HepG2 (cell line): ENCODE results near the gene ITGAE. TPM values are rescaled to one million over a fixed set of nuclear protein-coding genes. Genes with fewer than 3 reads are reported as not detected.
A peak's percentile ranks its signal among the peaks of the same experiment; 100 is the strongest.

Experiments
- CENPX ChIP-seq: sonication (generic); formaldehyde crosslinking; IDR thresholded peaks from 2 replicates; pipeline ENCODE4 v1.9.0; 2021; ENCODE audit warnings: mild to moderate bottlenecking, missing genetic modification reagents, moderate library complexity
- DPF2 ChIP-seq: sonication (generic); formaldehyde crosslinking; IDR thresholded peaks from 2 replicates; pipeline ENCODE4 v1.4.0; 2020; ENCODE audit warnings: mild to moderate bottlenecking, low read depth, missing genetic modification reagents, borderline replicate concordance
- ESRRA ChIP-seq: sonication (generic); formaldehyde crosslinking; IDR thresholded peaks from 2 replicates; pipeline ENCODE4 v1.5.1; 2020; ENCODE audit warnings: mild to moderate bottlenecking, low read depth, missing genetic modification reagents
- MBD4 ChIP-seq: IDR thresholded peaks from 2 replicates; pipeline ENCODE4 v1.6.1; 2012; ENCODE audit warnings: low read length, inconsistent platforms, borderline replicate concordance
- MLXIP ChIP-seq: sonication (generic); formaldehyde crosslinking; IDR thresholded peaks from 2 replicates; pipeline ENCODE4 v1.9.0; 2021; ENCODE audit warnings: missing genetic modification reagents, borderline replicate concordance
- NFRKB ChIP-seq: fragments of 450-650 bp; IDR thresholded peaks from 2 replicates; pipeline ENCODE4 v1.6.1; 2017
- RFX1 ChIP-seq: fragments of 450-650 bp; IDR thresholded peaks from 2 replicates; pipeline ENCODE4 v1.6.1; 2017
- RNF2 ChIP-seq: fragments of 450-650 bp; conservative IDR thresholded peaks from 2 replicates; pipeline ENCODE4 v1.6.1; 2016; ENCODE audit warnings: low read depth
- XRCC5 ChIP-seq: fragments of 200-400 bp; formaldehyde crosslinking; optimal IDR thresholded peaks from 2 replicates; pipeline ENCODE3; 2017; ENCODE audit warnings: mild to moderate bottlenecking, low read length
- ZBTB7A ChIP-seq: sonication (generic); formaldehyde crosslinking; IDR thresholded peaks from 2 replicates; pipeline ENCODE4 v1.8.0; 2022; ENCODE audit warnings: mild to moderate bottlenecking, missing genetic modification reagents
- ZNF142 ChIP-seq: sonication (generic); formaldehyde crosslinking; IDR thresholded peaks from 2 replicates; pipeline ENCODE4 v1.4.0; 2020; ENCODE audit warnings: missing genetic modification reagents
- ZNF296 ChIP-seq: sonication (generic); formaldehyde crosslinking; conservative IDR thresholded peaks from 2 replicates; pipeline ENCODE4 v1.5.0; 2020; ENCODE audit warnings: mild to moderate bottlenecking, missing genetic modification reagents
- ZNF605 ChIP-seq: sonication (generic); formaldehyde crosslinking; IDR thresholded peaks from 2 replicates; pipeline ENCODE4 v1.8.0; 2022; ENCODE audit warnings: mild to moderate bottlenecking, missing genetic modification reagents
- ZNF652 ChIP-seq: IDR thresholded peaks from 2 replicates; pipeline ENCODE4 v1.6.1; 2016; ENCODE audit warnings: low read depth, borderline replicate concordance
- ZNF724P ChIP-seq: sonication (generic); formaldehyde crosslinking; IDR thresholded peaks from 2 replicates; pipeline ENCODE4 v1.8.0; 2022; ENCODE audit warnings: missing genetic modification reagents, borderline replicate concordance
- ZNF776 ChIP-seq: sonication (generic); formaldehyde crosslinking; IDR thresholded peaks from 2 replicates; pipeline ENCODE4 v1.4.0; 2020; ENCODE audit warnings: mild to moderate bottlenecking, missing genetic modification reagents
- polyA plus RNA-seq, 8 experiments: library from polyadenylated mRNA; depleted of rRNA in 3 of 8; stranded (reverse) in 7 of 8; unstranded in 1 of 8; fragments of >200 nt; fragmentation: Illumina TruSeq in 4 of 8; extraction: Trizol in 4 of 8; gene quantifications; 2 replicates each; pipeline versions ENCODE4 v1.2.1 to v1.2.3, GENCODE V29; 2011 to 2016; ENCODE audit warnings: low read depth in 4 of 8, missing spikeins in 1 of 8, mixed read lengths in 1 of 8; ENCODE audit not compliant: insufficient read depth in 1 of 8
- total RNA-seq, 5 experiments: library from RNA; depleted of rRNA; stranded (reverse); fragments of >200 nt; fragmentation: Illumina TruSeq; extraction: Trizol; gene quantifications; 2 replicates each; pipeline ENCODE4 v1.2.3, GENCODE V29; 2016; ENCODE audit warnings: low read depth in 1 of 5
- TF ChIP-seq, protein P1 (sequence below): IDR thresholded peaks from 2 replicates; pipeline ENCODE4 v1.6.1; 2012; ENCODE audit warnings: low read depth, low read length, improper control_type of control experiment
- TF ChIP-seq, protein P2 (sequence below): sonication (generic); formaldehyde crosslinking; IDR thresholded peaks from 2 replicates; pipeline ENCODE4 v1.5.1; 2020; ENCODE audit warnings: missing genetic modification reagents, mild to moderate bottlenecking, borderline replicate concordance

Gene ITGAE
- total and polyA plus RNA-seq, 2 of the 13 experiments (the other 11 are each of a cell fraction or from before 2014, with no cell fraction given), result 42.3 to 49.0 TPM

GRCh38 chr17:3668279-3669084 lies 132.5 kb downstream of the ITGAE start, which contains the start of the genes EMC6 and TAX1BP3 (continued):
- TF ChIP-seq MLXIP, result peak; percentile 32; the same call in 1 of the 2 replicates
- no peak for TF ChIP-seq NFRKB
- no peak for TF ChIP-seq RFX1
- TF ChIP-seq ZNF296, result no peak
- no peak for TF ChIP-seq DPF2
- TF ChIP-seq ZBTB7A (CRISPR knock-in tag), result no peak
- TF ChIP-seq ZNF142 (CRISPR knock-in tag), result peak; percentile 65; the same call in 1 of the 2 replicates
- TF ChIP-seq ZNF724P (CRISPR knock-in tag), result 0 out of 2 replicates have a peak, but pooled peaks have one; percentile 15
- TF ChIP-seq MBD4, result no peak
- no peak for TF ChIP-seq ESRRA (CRISPR knock-in tag)
- TF ChIP-seq, protein P1, sequence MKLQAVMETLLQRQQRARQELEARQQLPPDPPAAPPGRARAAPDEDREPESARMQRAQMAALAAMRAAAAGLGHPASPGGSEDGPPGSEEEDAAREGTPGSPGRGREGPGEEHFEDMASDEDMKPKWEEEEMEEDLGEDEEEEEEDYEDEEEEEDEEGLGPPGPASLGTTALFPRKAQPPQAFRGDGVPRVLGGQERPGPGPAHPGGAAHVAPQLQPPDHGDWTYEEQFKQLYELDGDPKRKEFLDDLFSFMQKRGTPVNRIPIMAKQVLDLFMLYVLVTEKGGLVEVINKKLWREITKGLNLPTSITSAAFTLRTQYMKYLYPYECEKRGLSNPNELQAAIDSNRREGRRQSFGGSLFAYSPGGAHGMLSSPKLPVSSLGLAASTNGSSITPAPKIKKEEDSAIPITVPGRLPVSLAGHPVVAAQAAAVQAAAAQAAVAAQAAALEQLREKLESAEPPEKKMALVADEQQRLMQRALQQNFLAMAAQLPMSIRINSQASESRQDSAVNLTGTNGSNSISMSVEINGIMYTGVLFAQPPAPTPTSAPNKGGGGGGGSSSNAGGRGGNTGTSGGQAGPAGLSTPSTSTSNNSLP, result no peak
- no peak; the same call in 1 of the 2 replicates for TF ChIP-seq RNF2
- TF ChIP-seq CENPX (CRISPR knock-in tag), result no peak
- TF ChIP-seq ZNF652 (CRISPR knock-in tag), result no peak
- TF ChIP-seq, protein P2, sequence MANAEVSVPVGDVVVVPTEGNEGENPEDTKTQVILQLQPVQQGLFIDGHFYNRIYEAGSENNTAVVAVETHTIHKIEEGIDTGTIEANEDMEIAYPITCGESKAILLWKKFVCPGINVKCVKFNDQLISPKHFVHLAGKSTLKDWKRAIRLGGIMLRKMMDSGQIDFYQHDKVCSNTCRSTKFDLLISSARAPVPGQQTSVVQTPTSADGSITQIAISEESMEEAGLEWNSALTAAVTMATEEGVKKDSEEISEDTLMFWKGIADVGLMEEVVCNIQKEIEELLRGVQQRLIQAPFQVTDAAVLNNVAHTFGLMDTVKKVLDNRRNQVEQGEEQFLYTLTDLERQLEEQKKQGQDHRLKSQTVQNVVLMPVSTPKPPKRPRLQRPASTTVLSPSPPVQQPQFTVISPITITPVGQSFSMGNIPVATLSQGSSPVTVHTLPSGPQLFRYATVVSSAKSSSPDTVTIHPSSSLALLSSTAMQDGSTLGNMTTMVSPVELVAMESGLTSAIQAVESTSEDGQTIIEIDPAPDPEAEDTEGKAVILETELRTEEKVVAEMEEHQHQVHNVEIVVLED (CRISPR knock-in tag), result no peak
- no peak for TF ChIP-seq ZNF776 (CRISPR knock-in tag)
- TF ChIP-seq ZNF605 (CRISPR knock-in tag), result peak; percentile 71; the same call in 1 of the 2 replicates
- TF ChIP-seq XRCC5, result no peak
